ENCODE measurements around the gene F7.
"Not testable (repeated sequence)": the region's sequence is repeated elsewhere in the genome, so short reads cannot be mapped to it uniquely, and the experiment has no call there.

GRCh38 chr13:113108521-113108920, 2.9 kb downstream of the F7 start:
- TF ChIP-seq, protein P1, sequence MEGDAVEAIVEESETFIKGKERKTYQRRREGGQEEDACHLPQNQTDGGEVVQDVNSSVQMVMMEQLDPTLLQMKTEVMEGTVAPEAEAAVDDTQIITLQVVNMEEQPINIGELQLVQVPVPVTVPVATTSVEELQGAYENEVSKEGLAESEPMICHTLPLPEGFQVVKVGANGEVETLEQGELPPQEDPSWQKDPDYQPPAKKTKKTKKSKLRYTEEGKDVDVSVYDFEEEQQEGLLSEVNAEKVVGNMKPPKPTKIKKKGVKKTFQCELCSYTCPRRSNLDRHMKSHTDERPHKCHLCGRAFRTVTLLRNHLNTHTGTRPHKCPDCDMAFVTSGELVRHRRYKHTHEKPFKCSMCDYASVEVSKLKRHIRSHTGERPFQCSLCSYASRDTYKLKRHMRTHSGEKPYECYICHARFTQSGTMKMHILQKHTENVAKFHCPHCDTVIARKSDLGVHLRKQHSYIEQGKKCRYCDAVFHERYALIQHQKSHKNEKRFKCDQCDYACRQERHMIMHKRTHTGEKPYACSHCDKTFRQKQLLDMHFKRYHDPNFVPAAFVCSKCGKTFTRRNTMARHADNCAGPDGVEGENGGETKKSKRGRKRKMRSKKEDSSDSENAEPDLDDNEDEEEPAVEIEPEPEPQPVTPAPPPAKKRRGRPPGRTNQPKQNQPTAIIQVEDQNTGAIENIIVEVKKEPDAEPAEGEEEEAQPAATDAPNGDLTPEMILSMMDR (IDR thresholded peaks at IDR 0.05), result not testable (repeated sequence)
- TF ChIP-seq EZH2 (IDR thresholded peaks at IDR 0.05; ENCODE audit: borderline replicate concordance, insufficient read depth, low read depth, low read length, poor library complexity, severe bottlenecking), result not testable (repeated sequence)

All from B cell (primary cell).